Stimulated activated CD4-positive, alpha-beta T cell treated with anti-CD3 and anti-CD28 coated beads, Interleukin-2, amount 100 ng/mL, for 24 hours (primary cell): ENCODE data around the gene NOM1.
"Not testable (repeated sequence)": the region's sequence is repeated elsewhere in the genome, so short reads cannot be mapped to it uniquely, and the experiment has no call there.

ENCODE experiments used
- DNase-seq, 2 donors: peaks; one replicate each; pipeline ENCODE4 v3.0.0-alpha.2; 2020

NOM1 gene

GRCh38 chr7:156949541-156950380, at the start of gene NOM1:
Gene NOM1 (plus strand): TSS chr7:156949712. CDS start chr7:156949738, 26 bp downstream.
- DNase-seq = peak; percentile 94

DNA sequence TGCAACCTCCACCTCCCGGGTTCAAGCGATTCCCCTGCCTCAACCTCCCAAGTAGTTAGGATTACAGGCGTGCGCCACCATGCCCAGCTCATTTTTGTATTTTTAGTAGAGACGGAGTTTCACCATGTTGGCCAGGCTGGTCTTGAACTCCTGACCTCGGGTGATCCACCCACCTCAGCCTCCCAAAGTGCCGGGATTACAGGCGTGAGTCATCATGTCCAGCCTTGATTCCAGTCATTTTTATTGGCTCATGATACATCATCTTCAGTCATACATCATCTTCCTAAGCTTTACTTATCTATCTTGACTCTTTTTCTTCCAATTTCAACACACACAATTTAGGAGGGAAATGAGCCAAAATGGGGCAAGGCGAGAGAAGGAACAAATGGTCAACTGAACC, 49.4 kb upstream of the NOM1 start:
- not testable (repeated sequence) for DNase-seq

DNA sequence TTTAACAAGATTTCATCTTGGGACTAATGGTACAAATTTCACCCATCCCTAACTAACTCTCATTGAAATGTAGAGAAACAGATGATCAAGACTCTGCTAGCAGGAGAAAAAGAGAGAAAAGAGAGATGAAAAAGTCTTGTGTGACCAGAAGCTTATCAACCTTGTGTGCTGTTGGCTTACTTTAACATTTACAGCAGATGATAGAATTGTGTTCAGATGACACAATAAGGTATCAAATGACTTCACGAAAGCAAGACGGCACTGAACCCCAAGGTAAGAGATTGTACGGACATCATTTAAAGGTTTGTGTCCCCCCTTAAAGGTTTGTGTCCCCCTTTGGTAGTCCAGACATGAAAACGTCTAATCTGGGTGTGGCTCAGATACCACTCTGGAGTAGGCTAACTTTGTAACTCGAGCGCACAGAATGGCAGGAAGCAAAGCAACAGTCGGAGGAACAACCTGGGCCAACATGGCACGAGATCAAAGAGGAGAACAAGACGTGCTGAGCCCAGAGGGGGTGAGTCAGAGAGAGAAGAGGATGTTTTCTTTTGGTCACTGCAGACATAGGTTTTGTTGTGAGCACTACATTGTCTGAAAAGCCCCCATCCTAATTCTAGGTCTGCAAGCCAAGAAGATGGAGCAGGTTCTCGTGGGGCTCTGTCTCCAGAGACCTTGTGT, 46.1 kb upstream of the NOM1 start:
- no peak for DNase-seq

DNA sequence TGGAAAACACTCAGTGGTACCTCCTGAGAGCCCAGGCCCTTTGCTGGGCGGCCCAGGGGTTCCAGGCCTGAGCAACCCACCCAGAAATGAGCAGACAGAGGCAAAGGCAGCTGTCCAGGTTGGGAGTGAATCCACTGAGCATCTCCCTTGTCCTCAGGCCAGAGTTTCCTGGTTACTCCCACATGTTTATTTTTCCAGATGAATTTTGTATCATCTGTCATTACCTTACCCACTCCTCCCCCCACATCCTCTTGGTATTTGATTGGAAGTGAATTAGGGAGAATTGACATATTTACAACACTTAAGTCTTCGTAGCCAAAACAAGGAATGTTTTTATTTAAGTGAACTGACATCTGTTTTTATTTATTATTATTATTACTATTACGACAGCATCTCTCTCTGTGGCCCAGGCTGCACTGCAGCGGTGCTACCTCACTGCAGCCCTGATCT, 43.3 kb upstream of the NOM1 start:
- DNase-seq = no peak

GRCh38 chr7:156907656-156908055, 41.9 kb upstream of the NOM1 start:
- DNase-seq = no peak

- not testable (repeated sequence) for DNase-seq
Measured at GRCh38 chr7:156909574-156910252, 39.8 kb upstream of the NOM1 start.

GRCh38 chr7:156918635-156919034, 30.9 kb upstream of the NOM1 start:
- no peak for DNase-seq

- no peak for DNase-seq
Measured at GRCh38 chr7:156919132-156919713, 30.3 kb upstream of the NOM1 start.

DNA sequence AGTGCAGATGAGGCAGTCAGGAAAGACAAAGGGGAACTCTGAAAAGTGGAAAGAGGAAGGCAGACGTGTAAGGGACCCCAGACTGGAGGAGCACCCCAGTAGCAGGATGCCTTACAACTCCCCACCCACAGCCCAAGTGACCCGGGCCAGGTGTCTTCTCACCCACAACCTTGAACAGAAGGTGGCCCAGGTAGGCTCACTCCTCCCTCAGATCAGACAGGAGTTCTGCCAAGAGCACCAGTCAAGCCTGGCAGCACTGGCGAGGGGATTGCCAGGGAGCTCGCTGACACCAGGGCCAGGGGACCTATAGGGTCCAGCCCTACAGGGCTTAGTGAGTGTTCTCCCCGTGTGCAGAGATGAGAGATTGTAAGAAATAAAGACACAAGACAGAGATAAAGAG, 29.4 kb upstream of the NOM1 start:
- no peak for DNase-seq

GRCh38 chr7:156920487-156921373, 28.8 kb upstream of the NOM1 start:
- DNase-seq = not testable (repeated sequence)

- not testable (repeated sequence) for DNase-seq
Measured at GRCh38 chr7:156922304-156922703, 27.2 kb upstream of the NOM1 start.

DNA sequence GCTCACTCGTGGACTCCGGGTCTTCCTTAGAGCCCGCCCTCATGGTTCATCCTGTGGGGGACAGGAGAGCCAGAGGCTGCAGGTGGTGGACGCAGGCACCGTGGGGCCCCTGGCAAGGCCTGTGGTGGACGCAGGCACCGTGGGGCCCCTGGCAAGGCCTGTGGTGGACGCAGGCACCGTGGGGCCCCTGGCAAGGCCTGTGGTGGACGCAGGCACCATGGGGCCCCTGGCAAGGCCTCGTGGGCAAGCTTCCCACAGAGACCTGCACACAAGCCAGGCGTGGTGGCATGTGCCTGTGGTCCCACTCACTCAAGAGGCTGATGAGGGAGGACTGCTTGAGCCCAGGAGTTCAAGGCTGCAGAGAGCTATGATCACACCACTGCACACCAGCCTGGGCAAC, 23.7 kb upstream of the NOM1 start:
- DNase-seq = not testable (repeated sequence)

DNA sequence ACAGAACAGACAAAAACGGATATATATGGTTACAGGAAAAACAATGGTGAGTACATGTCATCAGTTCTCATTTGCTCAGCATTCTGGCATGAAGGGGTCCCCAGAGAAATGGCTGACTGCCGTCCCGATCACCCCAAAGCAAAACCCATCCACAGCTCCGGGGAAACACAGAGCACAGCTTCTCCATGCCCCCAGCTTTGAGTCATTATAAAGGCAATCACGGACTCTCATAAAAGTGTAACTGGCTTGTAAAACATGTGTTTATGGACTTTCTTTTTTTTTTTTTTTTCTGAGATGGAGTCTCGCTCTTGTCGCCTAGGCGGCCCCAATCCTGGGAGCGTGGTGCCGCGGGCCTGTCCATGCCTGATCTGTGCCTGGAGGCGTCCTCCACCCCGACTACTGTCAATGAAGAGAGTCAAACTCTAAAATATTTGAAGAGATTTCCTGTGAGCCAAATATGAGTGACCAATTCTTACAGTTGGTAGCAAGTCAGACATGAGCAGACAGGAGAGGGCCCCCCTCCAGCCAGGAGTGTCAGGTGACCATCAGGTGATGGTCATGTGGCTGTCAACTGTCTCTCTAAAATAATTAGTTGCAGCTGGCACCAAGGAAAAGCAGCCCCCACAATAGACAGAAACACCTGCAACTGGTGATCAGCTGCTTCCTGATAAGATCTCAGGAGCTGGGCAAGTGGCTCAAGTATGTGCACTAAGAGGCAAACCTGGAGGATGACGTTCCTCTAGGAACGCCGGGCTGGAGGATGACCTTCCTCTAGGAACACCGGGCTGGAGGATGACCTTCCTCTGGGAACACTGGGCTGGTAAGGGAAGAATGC, 21.7 kb upstream of the NOM1 start:
- DNase-seq = no peak

DNA sequence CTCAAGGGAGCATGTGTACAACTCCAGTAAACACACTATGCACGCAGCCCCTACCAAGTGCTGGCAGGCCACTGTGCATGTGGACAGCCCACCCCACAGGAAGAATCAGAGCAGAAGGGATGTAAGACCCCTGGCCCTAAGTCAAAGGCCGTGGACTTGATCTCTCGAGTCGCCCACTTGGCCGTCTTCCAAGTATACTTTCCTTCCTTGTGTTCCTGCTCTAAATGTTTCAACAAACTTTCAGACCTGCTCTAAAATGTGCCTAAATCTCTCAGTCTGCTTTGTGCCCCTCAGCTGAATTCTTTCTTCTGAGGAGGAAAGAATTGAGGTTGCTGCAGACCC, 21.1 kb upstream of the NOM1 start:
- DNase-seq = no peak

DNA sequence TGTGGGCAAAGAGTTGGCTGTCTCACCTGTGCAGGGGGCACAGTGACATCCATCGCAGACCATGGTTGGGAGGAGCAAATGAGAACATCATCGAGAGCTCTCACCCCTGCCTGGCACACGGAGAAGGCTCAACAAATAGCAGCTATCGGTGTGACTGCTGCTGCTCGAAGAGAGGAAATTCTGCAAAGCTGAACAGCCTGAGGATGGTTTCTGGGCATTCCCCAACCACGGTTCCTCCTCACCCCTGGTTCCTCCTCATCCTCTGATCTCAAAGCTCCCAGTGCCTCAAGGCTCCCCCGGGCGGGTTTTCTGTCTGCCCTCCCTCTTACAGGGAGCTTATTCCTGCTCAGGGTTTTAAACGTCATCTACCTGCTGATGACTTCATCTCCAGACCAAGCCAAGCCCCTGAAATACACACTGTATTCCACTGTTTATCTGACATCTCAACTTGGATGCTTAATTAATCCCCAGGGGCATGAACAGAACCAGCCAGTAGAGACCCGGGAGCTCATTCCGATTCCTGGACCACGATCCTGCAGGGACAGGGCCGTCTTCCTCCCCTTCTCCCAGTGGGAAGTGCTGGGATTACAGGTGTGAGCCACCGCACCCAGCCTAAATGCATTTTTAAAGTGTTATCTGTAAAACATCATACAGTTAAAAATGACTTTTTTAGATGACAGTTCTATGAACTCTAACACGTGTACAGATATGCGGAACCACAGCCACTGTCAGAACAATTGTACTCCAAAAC, 19.5 kb upstream of the NOM1 start:
- no peak for DNase-seq

- no peak for DNase-seq
Measured at GRCh38 chr7:156932006-156932405, 17.5 kb upstream of the NOM1 start.

DNA sequence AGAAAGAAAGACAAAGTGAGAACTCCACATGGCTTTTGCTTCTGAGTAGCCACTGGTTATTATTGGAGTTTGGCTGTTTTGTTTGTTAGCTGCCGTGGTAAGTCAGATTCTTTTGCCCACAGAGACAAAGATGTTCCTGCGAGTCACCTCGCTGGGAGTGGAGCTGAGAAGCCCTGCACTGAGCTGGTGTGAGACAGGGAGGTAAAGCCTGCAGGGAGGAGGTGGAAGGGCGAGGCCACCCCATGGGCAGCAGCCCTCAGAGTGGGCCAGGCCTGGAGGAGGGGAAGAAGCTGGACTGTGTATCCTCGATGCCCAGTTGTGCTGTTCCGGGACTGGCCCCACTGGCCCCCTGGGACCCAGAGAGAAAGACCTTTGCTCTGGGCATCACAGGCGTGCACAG, 14.3 kb upstream of the NOM1 start:
- no peak for DNase-seq

DNA sequence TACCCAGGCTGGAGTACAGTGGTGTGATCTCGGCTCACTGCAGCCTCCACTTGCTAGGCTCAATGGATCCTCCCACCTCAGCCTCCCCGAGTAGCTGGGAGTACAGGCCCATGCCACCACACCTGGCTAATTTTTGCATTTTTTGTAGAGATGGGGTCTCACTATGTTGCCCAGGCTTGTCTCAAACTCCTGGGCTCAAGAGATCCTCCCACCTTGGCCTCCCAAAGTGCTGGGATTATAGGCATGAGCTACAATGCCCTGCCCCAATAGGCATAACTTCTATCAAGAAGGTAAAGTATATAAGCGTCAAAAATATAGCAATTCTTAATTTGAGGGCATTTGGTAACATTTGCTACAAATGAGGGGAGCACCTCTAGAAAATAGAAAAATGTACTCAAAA, 12.7 kb upstream of the NOM1 start:
- not testable (repeated sequence) for DNase-seq

DNA sequence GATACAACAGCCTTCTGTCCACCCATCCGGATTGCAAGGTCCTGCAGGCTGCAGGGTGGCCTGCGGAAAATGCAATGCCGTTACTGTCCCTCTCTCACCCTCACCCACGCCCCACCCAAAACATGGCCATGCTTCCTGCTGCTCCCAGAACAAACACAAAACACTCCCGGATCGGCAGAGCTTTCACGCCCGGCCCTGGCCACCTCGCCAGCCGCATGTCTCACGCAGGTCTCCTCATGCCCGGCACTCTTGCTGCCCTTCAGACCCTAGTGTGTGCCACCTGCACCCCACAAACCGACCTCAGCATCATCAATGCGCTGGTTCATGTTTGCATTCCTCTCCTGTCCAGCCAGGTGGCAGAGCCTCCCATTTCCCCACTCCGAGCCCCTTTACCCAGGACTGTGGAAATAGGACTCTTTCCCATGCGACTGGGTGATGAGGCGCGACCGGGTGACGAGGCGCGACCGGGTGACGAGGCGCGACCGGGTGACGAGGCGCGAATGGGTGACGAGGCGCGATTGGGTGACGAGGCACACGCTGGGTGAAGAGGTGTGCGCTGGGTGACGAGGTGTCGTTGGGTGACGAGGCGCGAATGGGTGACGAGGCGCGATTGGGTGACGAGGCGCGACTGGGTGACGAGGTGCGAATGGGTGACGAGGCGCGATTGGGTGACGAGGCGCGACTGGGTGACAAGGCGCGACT, 8.9 kb upstream of the NOM1 start:
- DNase-seq = no peak
